GM21367 (cell line): ENCODE data around the gene SORBS1.

Experiments
- ATAC-seq: cut with Tn5 transposase; IDR thresholded peaks from one replicate; pipeline ENCODE4 v1.9.1; 2021; ENCODE audit not compliant: unreplicated experiment

Gene SORBS1

GRCh38 chr10:95394161-95394880 is 166.8 kb downstream of the SORBS1 start:
- ATAC-seq = peak; percentile 56

- ATAC-seq = no peak
Measured at GRCh38 chr10:95392681-95393164, 168.4 kb downstream of the SORBS1 start.

DNA sequence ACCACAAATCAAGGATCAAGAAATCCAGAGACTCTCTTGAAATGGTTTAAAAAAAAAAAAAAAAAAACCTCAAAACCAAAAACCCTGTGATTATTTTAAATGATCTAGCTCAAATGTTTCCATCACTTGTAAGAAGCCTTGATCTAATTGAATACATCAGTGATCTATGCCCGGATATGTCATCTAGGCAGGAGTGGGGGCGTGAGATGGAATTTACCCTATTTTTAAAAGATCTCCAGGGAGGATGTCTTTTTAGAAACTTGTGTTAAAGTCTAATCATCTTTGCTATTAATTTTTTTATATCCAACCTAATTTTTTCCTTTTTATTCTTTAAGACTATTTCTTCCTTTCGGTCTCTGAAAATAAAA is 169.0 kb downstream of the SORBS1 start:
- ATAC-seq = no peak

- ATAC-seq = no peak
Measured at GRCh38 chr10:95391581-95392216, 169.5 kb downstream of the SORBS1 start.

- ATAC-seq = no peak
Measured at GRCh38 chr10:95391164-95391563, 170.0 kb downstream of the SORBS1 start.

DNA sequence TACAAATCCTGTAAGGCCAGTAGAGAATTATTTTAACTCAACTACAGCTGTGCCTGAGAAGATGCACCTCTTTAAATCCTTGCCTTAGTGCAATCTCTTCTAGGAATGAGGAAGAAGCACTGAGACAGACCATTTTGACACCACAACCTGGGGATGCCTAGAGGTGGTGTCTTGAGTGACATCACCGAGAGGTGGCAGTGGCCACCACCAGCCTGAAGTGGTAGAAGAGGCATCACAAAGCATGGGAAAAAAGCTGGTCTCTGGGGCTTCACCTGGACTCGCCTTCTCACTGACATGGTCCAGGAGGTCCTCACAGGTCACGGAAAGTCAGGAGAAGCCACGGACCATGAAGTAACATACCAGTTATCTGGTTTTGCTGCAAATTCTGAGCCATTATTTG is 171.2 kb downstream of the SORBS1 start:
- ATAC-seq = no peak

- ATAC-seq = no peak
Measured at GRCh38 chr10:95389176-95389575, 172.0 kb downstream of the SORBS1 start.

DNA sequence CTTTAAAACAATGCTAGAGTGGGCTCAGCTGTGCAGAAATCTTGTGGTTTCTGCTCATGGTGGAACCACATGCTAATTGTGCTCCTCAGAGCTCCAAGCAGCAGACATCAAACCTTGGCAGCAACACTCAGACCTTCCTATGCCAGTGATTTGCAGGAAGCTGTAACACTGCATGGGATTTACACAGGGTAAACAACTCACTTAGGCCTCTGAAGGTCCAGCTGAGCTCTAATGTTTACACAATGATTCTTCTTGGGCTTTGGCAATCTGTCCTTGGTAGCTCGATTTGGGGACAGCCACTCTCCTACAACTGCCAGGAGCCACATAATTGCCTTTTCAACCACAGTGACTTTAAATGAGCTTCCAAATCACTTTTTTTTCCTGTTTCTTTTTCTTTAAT is 172.6 kb downstream of the SORBS1 start:
- no peak for ATAC-seq

GRCh38 chr10:95388109-95388471 is 173.1 kb downstream of the SORBS1 start:
- no peak for ATAC-seq

- no peak for ATAC-seq
Measured at GRCh38 chr10:95384011-95384704, 177.0 kb downstream of the SORBS1 start.

GRCh38 chr10:95382596-95382995 is 178.6 kb downstream of the SORBS1 start:
- ATAC-seq = no peak

DNA sequence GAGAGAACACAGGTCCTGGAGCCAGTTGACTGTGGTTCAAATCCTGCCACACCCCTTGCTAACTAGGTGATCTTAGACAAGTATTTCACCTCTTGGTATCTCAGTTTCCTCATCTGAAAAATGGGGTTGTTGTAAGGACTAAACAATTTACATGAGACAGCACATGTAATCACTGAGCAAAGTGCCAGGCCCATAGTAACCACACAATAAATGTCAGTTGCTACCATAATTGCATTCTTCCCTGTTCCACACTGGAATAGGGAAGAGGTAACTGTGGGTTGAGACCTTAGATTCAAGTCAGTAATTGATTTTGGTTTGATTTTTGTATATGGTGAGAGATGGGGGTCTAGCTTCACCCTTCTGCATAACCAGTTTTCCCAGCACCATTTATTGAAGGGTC is 179.0 kb downstream of the SORBS1 start:
- ATAC-seq = no peak

DNA sequence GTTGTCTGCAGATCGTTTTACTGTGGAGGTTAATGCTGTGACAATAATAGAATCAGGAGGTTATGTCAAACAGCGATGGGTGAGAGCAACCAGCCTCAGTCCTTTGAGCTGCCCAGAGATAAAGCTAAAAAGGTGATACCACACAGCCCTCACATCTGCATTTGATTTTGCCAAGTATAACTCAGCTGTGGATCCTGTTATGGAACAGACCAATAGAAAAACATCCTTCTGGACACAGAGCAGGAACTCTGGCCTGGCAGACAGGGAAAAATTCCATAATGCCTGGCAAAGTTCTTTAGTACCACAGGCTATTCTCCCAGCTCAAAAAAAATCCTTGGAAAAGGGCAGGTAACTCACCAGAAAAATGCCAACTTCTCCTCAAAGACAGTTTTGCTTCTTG is 183.2 kb downstream of the SORBS1 start:
- no peak for ATAC-seq

GRCh38 chr10:95375418-95375817 is 185.8 kb downstream of the SORBS1 start:
- ATAC-seq = no peak

- peak; percentile 98 for ATAC-seq
Measured at GRCh38 chr10:95374597-95375209, 186.5 kb downstream of the SORBS1 start.

- ATAC-seq = no peak
Measured at GRCh38 chr10:95373660-95374059, 187.5 kb downstream of the SORBS1 start.

DNA sequence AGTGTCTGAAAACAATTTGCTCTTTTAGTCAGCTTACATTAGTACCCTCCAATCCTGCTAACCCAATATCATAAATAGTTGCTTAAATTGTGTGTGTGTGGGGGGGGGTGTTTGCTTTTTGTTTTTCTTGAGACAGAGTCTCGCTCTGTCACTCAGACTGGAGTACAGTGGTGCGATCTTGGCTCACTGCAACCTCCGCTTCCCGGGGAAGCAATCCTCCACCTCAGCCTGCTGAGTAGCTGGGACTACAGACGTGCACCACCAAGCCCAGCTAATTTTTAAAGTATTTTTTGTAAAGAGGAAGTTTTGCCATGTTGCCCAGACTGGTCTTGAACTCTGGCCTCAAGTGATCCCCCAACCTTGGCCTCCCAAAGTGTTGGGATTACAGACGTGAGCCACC is 196.8 kb downstream of the SORBS1 start:
- ATAC-seq = no peak

DNA sequence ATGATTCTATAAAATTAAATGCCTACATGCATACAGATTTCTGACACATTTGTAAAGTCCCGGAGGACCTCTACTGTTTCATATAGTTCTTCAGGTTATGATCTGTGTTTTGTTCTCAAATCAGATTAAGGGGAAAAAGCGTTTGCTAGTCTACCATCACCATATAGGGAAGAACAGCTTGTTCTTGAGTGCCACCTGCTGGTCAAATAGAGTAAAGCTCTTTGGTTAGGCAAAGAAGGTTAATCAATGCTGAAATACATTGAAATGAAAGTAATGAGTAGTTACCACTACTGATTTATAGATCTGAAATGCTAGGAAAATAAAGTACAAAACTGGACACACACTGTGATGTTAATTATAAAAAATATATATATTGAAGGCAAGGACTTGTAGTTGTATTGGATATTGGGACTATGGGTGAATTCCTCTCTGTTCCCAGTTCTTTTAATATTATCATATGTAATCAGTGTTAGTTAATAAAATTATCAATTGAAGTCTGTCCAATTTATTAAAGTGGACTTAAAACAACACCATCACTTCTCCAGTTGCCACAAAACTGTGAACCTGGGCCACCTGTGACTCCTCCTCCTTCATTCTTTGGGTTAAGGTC is 197.8 kb downstream of the SORBS1 start:
- ATAC-seq = peak; percentile 70

DNA sequence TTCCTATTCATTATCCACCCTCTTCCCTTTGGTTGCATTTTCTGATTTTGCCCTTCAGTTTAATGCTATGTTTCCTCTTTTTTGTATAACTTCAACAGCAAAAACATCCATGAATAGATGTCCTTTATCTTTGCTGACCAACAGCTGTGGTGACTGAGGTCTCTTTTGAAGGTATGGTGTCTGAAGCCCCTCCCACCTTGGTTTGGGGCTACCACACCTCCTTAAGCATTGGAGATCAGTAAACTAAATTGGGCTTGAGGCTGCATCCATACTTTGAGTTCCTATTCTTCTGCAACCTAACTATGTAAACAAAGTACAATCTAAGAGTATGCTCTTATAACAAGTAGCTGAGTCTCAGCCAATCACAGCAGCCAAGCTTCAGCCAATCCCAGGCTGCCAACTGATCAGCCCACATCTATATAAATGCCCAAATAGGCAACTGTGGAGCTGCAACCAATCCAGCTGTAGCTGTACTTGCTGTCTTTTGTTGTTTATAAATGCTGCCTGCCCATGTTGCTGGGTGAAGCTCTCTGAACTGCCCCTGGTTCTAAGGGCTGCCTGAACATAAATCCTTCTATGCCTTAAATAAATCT is 201.0 kb downstream of the SORBS1 start:
- peak; percentile 62 for ATAC-seq

- no peak for ATAC-seq
Measured at GRCh38 chr10:95359466-95359865, 201.7 kb downstream of the SORBS1 start.
